DND-41 (cell line): ENCODE results near the gene GSX1.

ENCODE experiments used
- EZH2 ChIP-seq: IDR thresholded peaks from 3 replicates; pipeline ENCODE4 v1.6.1; 2012; ENCODE audit warnings: borderline replicate concordance, low read depth, mild to moderate bottlenecking, moderate library complexity, low read length, inconsistent platforms; ENCODE audit not compliant: severe bottlenecking
- TF ChIP-seq, protein P1 (sequence below): IDR thresholded peaks from 2 replicates; pipeline ENCODE4 v1.5.1; 2012; ENCODE audit warnings: borderline replicate concordance, low read length, moderate library complexity, mild to moderate bottlenecking; ENCODE audit not compliant: poor library complexity, severe bottlenecking; ENCODE audit errors: extremely low read depth

DNA sequence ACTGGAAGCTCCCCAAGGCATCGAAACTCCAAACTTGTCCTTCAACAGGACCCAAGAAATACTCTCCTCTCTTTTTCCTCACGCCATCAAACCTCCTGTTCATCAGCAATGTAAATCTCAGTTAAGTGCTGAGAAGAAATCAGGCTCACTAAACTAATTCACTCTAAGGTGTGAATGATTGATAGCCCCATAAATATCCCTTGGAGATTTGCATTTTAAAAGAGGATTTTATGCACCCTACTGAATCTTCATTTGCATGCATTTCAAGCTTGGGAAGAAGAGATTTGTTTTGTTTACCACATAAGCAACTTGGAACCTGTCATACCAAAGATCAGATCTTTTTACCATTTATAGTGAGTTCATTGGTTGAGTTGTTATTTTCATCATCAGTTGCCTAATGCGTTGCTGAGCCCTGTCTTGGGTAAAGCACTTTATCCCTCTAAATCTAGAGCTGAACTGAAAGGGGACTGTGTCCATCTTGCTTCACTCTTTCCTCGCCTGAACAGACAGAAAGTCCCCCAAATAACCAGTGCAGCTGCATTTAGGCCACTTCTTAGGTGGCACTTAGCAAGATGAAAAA is 40.2 kb upstream of the GSX1 start:
- no peak for TF ChIP-seq EZH2
- TF ChIP-seq, protein P1, sequence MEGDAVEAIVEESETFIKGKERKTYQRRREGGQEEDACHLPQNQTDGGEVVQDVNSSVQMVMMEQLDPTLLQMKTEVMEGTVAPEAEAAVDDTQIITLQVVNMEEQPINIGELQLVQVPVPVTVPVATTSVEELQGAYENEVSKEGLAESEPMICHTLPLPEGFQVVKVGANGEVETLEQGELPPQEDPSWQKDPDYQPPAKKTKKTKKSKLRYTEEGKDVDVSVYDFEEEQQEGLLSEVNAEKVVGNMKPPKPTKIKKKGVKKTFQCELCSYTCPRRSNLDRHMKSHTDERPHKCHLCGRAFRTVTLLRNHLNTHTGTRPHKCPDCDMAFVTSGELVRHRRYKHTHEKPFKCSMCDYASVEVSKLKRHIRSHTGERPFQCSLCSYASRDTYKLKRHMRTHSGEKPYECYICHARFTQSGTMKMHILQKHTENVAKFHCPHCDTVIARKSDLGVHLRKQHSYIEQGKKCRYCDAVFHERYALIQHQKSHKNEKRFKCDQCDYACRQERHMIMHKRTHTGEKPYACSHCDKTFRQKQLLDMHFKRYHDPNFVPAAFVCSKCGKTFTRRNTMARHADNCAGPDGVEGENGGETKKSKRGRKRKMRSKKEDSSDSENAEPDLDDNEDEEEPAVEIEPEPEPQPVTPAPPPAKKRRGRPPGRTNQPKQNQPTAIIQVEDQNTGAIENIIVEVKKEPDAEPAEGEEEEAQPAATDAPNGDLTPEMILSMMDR, result no peak
